Caki2 (cell line): ENCODE results near the gene SLC6A5. TPM values are rescaled to one million over a fixed set of nuclear protein-coding genes. Genes with fewer than 3 reads are reported as not detected.
"Not testable (repeated sequence)": the region's sequence is repeated elsewhere in the genome, so short reads cannot be mapped to it uniquely, and the experiment has no call there.

Experiments
- DNase-seq: peaks from one replicate; pipeline ENCODE4 v3.0.0-alpha.2; 2015; ENCODE audit warnings: low read depth
- in situ Hi-C: cut with HindIII; loops from 2 replicates; pipeline ENCODE4 v1.10.0; 2016; ENCODE audit warnings: low sequenced_read_pairs, low pct_unique_long_range_greater_than_20kb, mixed read lengths
- total RNA-seq: library from RNA; depleted of rRNA; stranded (reverse); fragments of >200 nt; shearing (Covaris generic); gene quantifications from 2 replicates; pipeline ENCODE4 v1.2.3, GENCODE V29; 2014; ENCODE audit warnings: low replicate concordance; rRNA removed

Gene SLC6A5
- total RNA-seq: not detected in 2 replicates

- in situ Hi-C loops: no loop called here
- DNase-seq: peak; percentile 33
These were observed at the start of gene SLC6A5 for GRCh38 chr11:20599221-20600019. Gene SLC6A5 (plus strand): TSS chr11:20599608. CDS start chr11:20599673, 65 bp downstream.

- DNase-seq: no peak
- in situ Hi-C loops: no loop called here
These were observed 48.3 kb upstream of the SLC6A5 start for GRCh38 chr11:20551096-20551495.

GRCh38 chr11:20555783-20556182, 43.6 kb upstream of the SLC6A5 start:
- in situ Hi-C loops: no loop called here
- DNase-seq: no peak

- DNase-seq, in situ Hi-C loops: not testable (repeated sequence)
These were observed 43.0 kb upstream of the SLC6A5 start for GRCh38 chr11:20556396-20556795.

GRCh38 chr11:20558741-20559140, 40.7 kb upstream of the SLC6A5 start:
- no peak for DNase-seq
- in situ Hi-C loops: no loop called here

- no peak for DNase-seq
These were observed 39.7 kb upstream of the SLC6A5 start for GRCh38 chr11:20559523-20560300.

GRCh38 chr11:20561915-20562314, 37.5 kb upstream of the SLC6A5 start:
- DNase-seq: no peak
- in situ Hi-C loops: no loop called here

More at GRCh38 chr11:20559523-20560300, 39.7 kb upstream of the SLC6A5 start:
- in situ Hi-C loops: no loop called here

GRCh38 chr11:20563866-20564265, 35.5 kb upstream of the SLC6A5 start:
- DNase-seq: no peak
- in situ Hi-C loops: no loop called here

GRCh38 chr11:20564846-20565635, 34.4 kb upstream of the SLC6A5 start:
- in situ Hi-C loops: no loop called here

GRCh38 chr11:20566115-20566514, 33.3 kb upstream of the SLC6A5 start:
- DNase-seq, in situ Hi-C loops: not testable (repeated sequence)

More at GRCh38 chr11:20564846-20565635, 34.4 kb upstream of the SLC6A5 start:
- no peak for DNase-seq

- DNase-seq: no peak
- in situ Hi-C loops: no loop called here
These were observed 32.6 kb upstream of the SLC6A5 start for GRCh38 chr11:20566591-20567434.

GRCh38 chr11:20579725-20580124, 19.7 kb upstream of the SLC6A5 start:
- DNase-seq: not testable (repeated sequence)

GRCh38 chr11:20583201-20583600, 16.2 kb upstream of the SLC6A5 start:
- no peak for DNase-seq
- in situ Hi-C loops: no loop called here

More at GRCh38 chr11:20579725-20580124, 19.7 kb upstream of the SLC6A5 start:
- in situ Hi-C loops: not testable (repeated sequence)

- DNase-seq: no peak
- in situ Hi-C loops: no loop called here
These were observed 15.2 kb upstream of the SLC6A5 start for GRCh38 chr11:20584093-20584774.

- no peak for DNase-seq
- in situ Hi-C loops: no loop called here
These were observed 9.6 kb upstream of the SLC6A5 start for GRCh38 chr11:20589796-20590195.

- in situ Hi-C loops: no loop called here
- no peak for DNase-seq
These were observed 9.0 kb upstream of the SLC6A5 start for GRCh38 chr11:20590381-20590780.

- in situ Hi-C loops: no loop called here
- DNase-seq: no peak
These were observed 6.7 kb upstream of the SLC6A5 start for GRCh38 chr11:20592741-20593140.
